HL-60 (cell line): ENCODE measurements around the gene CEP112.

Experiments used
- DNase-seq, 2 experiments: peaks; one replicate each; pipeline ENCODE4 v3.0.0-alpha.2; 2010 to 2020; ENCODE audit warnings: low read depth in 1 of 2, low spot score in 1 of 2
- H3K27ac ChIP-seq: fragments of 250-450 bp; sonication (Bioruptor Pico); replicated peaks from 2 replicates; pipeline ENCODE4 v1.5.1; 2020; ENCODE audit warnings: mild to moderate bottlenecking, moderate library complexity
- H3K27me3 ChIP-seq: fragments of 250-450 bp; sonication (Bioruptor Pico); 2 replicates; pipeline ENCODE4 v1.5.1; 2021; ENCODE audit warnings: mild to moderate bottlenecking, moderate library complexity; ENCODE audit not compliant: insufficient read depth, poor library complexity, severe bottlenecking
- H3K4me3 ChIP-seq: replicated peaks from 2 replicates; pipeline ENCODE4 v1.5.1; 2011; ENCODE audit warnings: mild to moderate bottlenecking, control low read depth, low read length; ENCODE audit not compliant: insufficient read depth
- CTCF ChIP-seq: IDR thresholded peaks from one replicate; pipeline ENCODE4 v1.5.1; 2011; ENCODE audit warnings: low read length, control low read depth, inconsistent platforms; ENCODE audit not compliant: insufficient read depth
- GABPA ChIP-seq: IDR thresholded peaks from 2 replicates; pipeline ENCODE4 v1.6.1; 2012; ENCODE audit warnings: low read depth
- POLR2AphosphoS5 ChIP-seq: IDR thresholded peaks from 2 replicates; pipeline ENCODE4 v1.6.1; 2012; ENCODE audit warnings: low read depth
- REST ChIP-seq: IDR thresholded peaks from 2 replicates; pipeline ENCODE4 v1.6.1; 2012; ENCODE audit warnings: low read depth; ENCODE audit not compliant: insufficient replicate concordance
- SPI1 ChIP-seq: IDR thresholded peaks from 2 replicates; pipeline ENCODE4 v1.6.1; 2012; ENCODE audit warnings: low read depth, mild to moderate bottlenecking, borderline replicate concordance

Gene CEP112

GRCh38 chr17:66150708-66151107, 41.2 kb downstream of the CEP112 start:
- Histone ChIP-seq H3K4me3 (no peak overlapping the region), H3K27ac (no peak overlapping the region), H3K27me3 (peaks cover 2% of the 10 kb centered on the region)
- DNase-seq, result no peak
- TF ChIP-seq CTCF (no peak), POLR2AphosphoS5 (no peak), GABPA (no peak), SPI1 (no peak), REST (no peak)

- Histone ChIP-seq H3K27me3 (peaks cover 2% of the 10 kb centered on the region), H3K27ac (no peak overlapping the region), H3K4me3 (no peak overlapping the region)
- no peak for DNase-seq
- TF ChIP-seq GABPA (no peak), SPI1 (no peak), REST (no peak)
Observed at GRCh38 chr17:66149562-66149961, 42.4 kb downstream of the CEP112 start.

GRCh38 chr17:66146394-66146793, 45.5 kb downstream of the CEP112 start:
- Histone ChIP-seq H3K27me3 (peaks cover 4% of the 10 kb centered on the region), H3K4me3 (no peak overlapping the region), H3K27ac (no peak overlapping the region)
- no peak for DNase-seq
- no peak for TF ChIP-seq SPI1
- no peak for TF ChIP-seq GABPA
- TF ChIP-seq POLR2AphosphoS5, result no peak
- no peak for TF ChIP-seq REST
- TF ChIP-seq CTCF, result no peak
